Neural crest cell (in vitro differentiated cells): ENCODE measurements around the gene RXRA. TPM values are rescaled to one million over a fixed set of nuclear protein-coding genes. Genes with fewer than 3 reads are reported as not detected.

ENCODE experiments used
- DNase-seq: peaks from one replicate; pipeline ENCODE4 v3.0.0; 2021; ENCODE audit warnings: low read depth, mixed read lengths, low spot score
- H3K27ac Mint-ChIP-seq: one replicate; pipeline ENCODE4 v1.8.0; 2021; ENCODE audit warnings: mild to moderate bottlenecking, mixed read lengths; ENCODE audit not compliant: unreplicated experiment
- H3K27me3 Mint-ChIP-seq: 2 replicates; pipeline ENCODE4 v1.8.0; 2021; ENCODE audit warnings: low read depth, mild to moderate bottlenecking, mixed read lengths
- H3K36me3 Mint-ChIP-seq: 2 replicates; pipeline ENCODE4 v1.8.0; 2021; ENCODE audit warnings: low read depth, mild to moderate bottlenecking, mixed read lengths
- H3K4me1 Mint-ChIP-seq: 2 replicates; pipeline ENCODE4 v1.8.0; 2021; ENCODE audit warnings: mixed read lengths
- H3K4me3 Mint-ChIP-seq: one replicate; pipeline ENCODE4 v1.8.0; 2021; ENCODE audit warnings: mild to moderate bottlenecking, mixed read lengths
- H3K9me3 Mint-ChIP-seq: 2 replicates; pipeline ENCODE4 v1.8.0; 2021; ENCODE audit warnings: mixed read lengths
- CTCF ChIP-seq: fragments of 200-600 bp; sonication (generic); conservative IDR thresholded peaks from 2 replicates; pipeline ENCODE4 v1.5.0; 2021; ENCODE audit warnings: antibody characterized with exemption, mild to moderate bottlenecking
- total RNA-seq: library from RNA; stranded (reverse); gene quantifications from 2 replicates; pipeline ENCODE4 v1.2.1, GENCODE V29; 2021

The RXRA gene
- total RNA-seq, 1 donor from 2014 or later, result 41.2 TPM

- TF ChIP-seq CTCF, result no peak
- H3K4me3 Mint-ChIP-seq, result no peak overlapping the region
- H3K4me1 Mint-ChIP-seq, result peaks cover 8% of the 10 kb centered on the region
- DNase-seq, result no peak
- H3K9me3 Mint-ChIP-seq, result no peaks in the 10 kb centered on the region
- no peak overlapping the region for H3K27ac Mint-ChIP-seq
- H3K27me3 Mint-ChIP-seq, result no peaks in the 10 kb centered on the region
- H3K36me3 Mint-ChIP-seq, result no peaks in the 10 kb centered on the region
These were observed 134.0 kb downstream of the RXRA start for GRCh38 chr9:134460206-134460605.

GRCh38 chr9:134460896-134461295 lies 134.6 kb downstream of the RXRA start:
- Mint-ChIP-seq H3K36me3 (no peaks in the 10 kb centered on the region), H3K9me3 (no peaks in the 10 kb centered on the region), H3K27me3 (no peaks in the 10 kb centered on the region), H3K4me1 (peaks cover 8% of the 10 kb centered on the region), H3K4me3 (no peak overlapping the region), H3K27ac (no peak overlapping the region)
- no peak for TF ChIP-seq CTCF
- DNase-seq, result no peak

GRCh38 chr9:134461426-134461982 lies 135.2 kb downstream of the RXRA start:
- no peak for DNase-seq
- no peaks in the 10 kb centered on the region for H3K36me3 Mint-ChIP-seq
- H3K27me3 Mint-ChIP-seq, result no peaks in the 10 kb centered on the region
- no peak for TF ChIP-seq CTCF
- no peak overlapping the region for H3K27ac Mint-ChIP-seq
- H3K9me3 Mint-ChIP-seq, result no peaks in the 10 kb centered on the region
- no peak overlapping the region for H3K4me3 Mint-ChIP-seq
- peaks cover 4% of the 10 kb centered on the region for H3K4me1 Mint-ChIP-seq

GRCh38 chr9:134462318-134462717 lies 136.1 kb downstream of the RXRA start:
- no peak for TF ChIP-seq CTCF
- no peak for DNase-seq
- Mint-ChIP-seq H3K36me3 (no peaks in the 10 kb centered on the region), H3K27ac (no peak overlapping the region), H3K4me1 (peaks cover 4% of the 10 kb centered on the region), H3K4me3 (no peak overlapping the region), H3K9me3 (no peaks in the 10 kb centered on the region), H3K27me3 (no peaks in the 10 kb centered on the region)

- Mint-ChIP-seq H3K4me3 (no peak overlapping the region), H3K9me3 (no peaks in the 10 kb centered on the region), H3K36me3 (no peaks in the 10 kb centered on the region), H3K27ac (no peak overlapping the region), H3K27me3 (no peaks in the 10 kb centered on the region), H3K4me1 (peaks cover 4% of the 10 kb centered on the region)
- DNase-seq, result no peak
- TF ChIP-seq CTCF, result no peak
These were observed 137.0 kb downstream of the RXRA start for GRCh38 chr9:134463280-134463679.
